Loucy (cell line): ENCODE data around the gene RSAD2.

Source experiments
- EZH2phosphoT487 ChIP-seq: fragments of 200-600 bp; IDR thresholded peaks from 2 replicates; pipeline ENCODE4 v1.6.1; 2018; ENCODE audit warnings: antibody characterized with exemption, mild to moderate bottlenecking, moderate library complexity, borderline replicate concordance
- TF ChIP-seq, protein P1 (sequence below): fragments of 200-600 bp; sonication (generic); conservative IDR thresholded peaks from 2 replicates; pipeline ENCODE4 v1.5.1; 2014; ENCODE audit warnings: mild to moderate bottlenecking, antibody characterized with exemption, low read length

DNA sequence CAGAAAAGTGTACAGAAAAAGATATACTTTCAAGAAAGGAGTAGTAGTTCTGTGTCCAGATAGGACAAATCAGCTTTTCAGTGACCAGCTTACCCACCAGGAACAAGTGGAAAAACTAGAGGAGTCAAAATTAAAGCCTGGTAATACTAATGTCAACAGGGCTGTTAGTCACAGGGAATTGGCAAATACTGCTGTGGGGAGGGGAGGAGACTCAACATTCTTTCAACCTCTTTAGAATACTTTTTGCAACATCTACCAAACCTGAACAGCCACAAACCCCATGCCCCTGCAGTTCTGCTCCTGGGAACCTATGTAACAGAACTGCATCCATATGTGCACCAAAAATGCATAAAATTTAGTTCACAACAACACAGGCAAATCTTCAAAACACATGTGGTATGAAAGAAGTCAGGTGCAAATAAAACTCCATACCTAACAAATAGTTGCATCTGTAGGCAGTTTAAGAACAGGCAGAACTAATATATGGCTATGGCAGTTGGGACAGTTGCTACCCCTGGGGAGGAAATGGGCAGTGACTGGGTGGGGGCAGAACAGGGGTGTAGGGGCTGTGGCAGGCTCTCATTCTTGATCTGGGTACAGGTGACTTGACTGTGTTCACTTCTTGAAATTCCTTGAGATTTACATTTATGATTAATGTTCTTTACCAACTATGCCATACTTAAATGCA lies 21.6 kb upstream of the RSAD2 start:
- TF ChIP-seq, protein P1, sequence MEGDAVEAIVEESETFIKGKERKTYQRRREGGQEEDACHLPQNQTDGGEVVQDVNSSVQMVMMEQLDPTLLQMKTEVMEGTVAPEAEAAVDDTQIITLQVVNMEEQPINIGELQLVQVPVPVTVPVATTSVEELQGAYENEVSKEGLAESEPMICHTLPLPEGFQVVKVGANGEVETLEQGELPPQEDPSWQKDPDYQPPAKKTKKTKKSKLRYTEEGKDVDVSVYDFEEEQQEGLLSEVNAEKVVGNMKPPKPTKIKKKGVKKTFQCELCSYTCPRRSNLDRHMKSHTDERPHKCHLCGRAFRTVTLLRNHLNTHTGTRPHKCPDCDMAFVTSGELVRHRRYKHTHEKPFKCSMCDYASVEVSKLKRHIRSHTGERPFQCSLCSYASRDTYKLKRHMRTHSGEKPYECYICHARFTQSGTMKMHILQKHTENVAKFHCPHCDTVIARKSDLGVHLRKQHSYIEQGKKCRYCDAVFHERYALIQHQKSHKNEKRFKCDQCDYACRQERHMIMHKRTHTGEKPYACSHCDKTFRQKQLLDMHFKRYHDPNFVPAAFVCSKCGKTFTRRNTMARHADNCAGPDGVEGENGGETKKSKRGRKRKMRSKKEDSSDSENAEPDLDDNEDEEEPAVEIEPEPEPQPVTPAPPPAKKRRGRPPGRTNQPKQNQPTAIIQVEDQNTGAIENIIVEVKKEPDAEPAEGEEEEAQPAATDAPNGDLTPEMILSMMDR: no peak
- no peak for TF ChIP-seq EZH2phosphoT487
